Measurements from ENCODE around the gene CSGALNACT2.

Gene CSGALNACT2

GRCh38 chr10:43230101-43230908 lies 92.1 kb downstream of the CSGALNACT2 start:
- Mint-ChIP-seq H3K4me1 (ENCODE audit: low read depth) (peaks cover 41% of the 10 kb centered on the region), H3K27ac (no peak overlapping the region)

DNA sequence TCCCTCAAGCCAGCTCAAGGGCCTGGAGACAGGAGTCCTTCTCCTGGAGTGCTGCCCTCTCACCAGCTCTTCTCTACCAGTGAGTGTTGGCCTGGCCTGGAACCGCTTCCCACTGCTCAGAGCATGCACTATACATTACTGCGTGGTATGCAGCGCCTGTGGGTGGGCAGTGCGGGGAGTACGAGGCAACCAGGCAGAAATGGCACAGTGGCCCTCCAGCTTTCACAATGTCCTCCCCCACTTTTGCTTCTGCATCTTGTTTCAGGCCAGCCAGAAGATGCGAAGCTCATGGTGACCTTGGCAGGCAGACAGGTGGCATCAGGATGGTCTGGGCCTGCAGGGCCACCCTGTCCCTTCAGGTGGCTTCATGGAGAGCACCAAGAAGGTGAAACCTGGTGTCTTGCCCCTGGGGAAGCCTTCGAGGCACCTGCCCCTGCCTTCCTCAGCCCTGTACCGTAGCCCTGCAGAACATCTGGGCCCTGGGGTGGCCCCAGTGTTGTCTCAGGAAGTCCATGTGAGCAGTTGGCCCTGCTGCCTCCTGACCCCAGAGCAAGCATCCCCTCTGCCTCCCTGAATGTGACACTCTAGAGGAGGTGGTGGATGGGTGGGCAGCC lies 92.8 kb downstream of the CSGALNACT2 start:
- Mint-ChIP-seq H3K27me3 (peaks cover 2% of the 10 kb centered on the region), H3K36me3 (no peaks in the 10 kb centered on the region), H3K9me3 (ENCODE audit: low read depth) (no peaks in the 10 kb centered on the region), H3K4me1 (ENCODE audit: low read depth) (peaks cover 37% of the 10 kb centered on the region), H3K4me3 (peak overlapping the region; percentile 60), H3K27ac (no peak overlapping the region)

More at GRCh38 chr10:43230101-43230908, 92.1 kb downstream of the CSGALNACT2 start:
- Mint-ChIP-seq H3K9me3 (ENCODE audit: low read depth) (no peaks in the 10 kb centered on the region), H3K27me3 (peaks cover 2% of the 10 kb centered on the region), H3K4me3 (peak overlapping the region; percentile 60), H3K36me3 (no peaks in the 10 kb centered on the region)

GRCh38 chr10:43231523-43232078 lies 93.4 kb downstream of the CSGALNACT2 start:
- H3K27ac Mint-ChIP-seq: no peak overlapping the region

DNA sequence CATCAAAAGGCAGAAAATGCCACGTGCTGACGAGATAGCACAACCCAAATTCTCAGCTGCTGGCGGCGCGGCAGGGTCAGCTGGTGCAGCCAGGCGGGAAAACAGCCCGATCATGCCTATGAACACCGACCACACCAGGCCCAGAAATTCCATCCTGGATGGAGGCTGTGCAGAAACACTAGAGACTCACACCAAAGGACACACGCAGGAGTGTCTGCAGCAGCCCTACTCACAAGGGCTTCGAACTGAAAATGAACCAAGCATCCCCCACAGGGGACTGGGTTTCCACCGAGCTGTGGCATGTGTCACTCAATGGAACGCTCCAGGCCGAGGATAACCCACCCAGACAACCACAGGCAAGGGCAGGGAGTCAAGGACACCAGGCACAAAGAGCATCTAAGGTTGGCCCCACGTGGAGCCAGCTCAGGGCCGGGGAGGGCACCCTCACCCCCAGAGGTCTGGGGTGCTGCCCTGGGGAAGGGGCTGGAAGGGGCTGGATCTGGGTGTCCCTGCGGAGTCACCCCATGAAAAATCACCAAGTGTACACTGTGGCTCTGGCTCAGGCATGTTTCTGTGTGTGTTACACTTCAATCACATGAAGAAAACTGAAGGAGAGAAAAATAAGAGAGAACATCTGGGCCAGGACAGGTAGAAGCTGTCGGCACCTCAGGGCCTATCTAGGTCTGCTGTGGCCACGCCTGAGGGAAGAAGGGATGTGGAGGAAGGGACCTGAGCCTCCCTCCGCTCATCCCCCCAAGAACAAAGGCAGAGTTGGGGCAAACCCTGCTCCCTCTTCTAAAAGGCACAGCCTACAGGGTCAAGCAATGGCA lies 95.6 kb downstream of the CSGALNACT2 start:
- no peak overlapping the region for H3K27ac Mint-ChIP-seq
- H3K27me3 Mint-ChIP-seq: no peaks in the 10 kb centered on the region
- H3K9me3 Mint-ChIP-seq (ENCODE audit: low read depth): no peaks in the 10 kb centered on the region

More at GRCh38 chr10:43231523-43232078, 93.4 kb downstream of the CSGALNACT2 start:
- Mint-ChIP-seq H3K9me3 (ENCODE audit: low read depth) (no peaks in the 10 kb centered on the region), H3K4me1 (ENCODE audit: low read depth) (peaks cover 34% of the 10 kb centered on the region), H3K4me3 (peak overlapping the region; percentile 35), H3K27me3 (peaks cover 2% of the 10 kb centered on the region), H3K36me3 (no peaks in the 10 kb centered on the region)

DNA sequence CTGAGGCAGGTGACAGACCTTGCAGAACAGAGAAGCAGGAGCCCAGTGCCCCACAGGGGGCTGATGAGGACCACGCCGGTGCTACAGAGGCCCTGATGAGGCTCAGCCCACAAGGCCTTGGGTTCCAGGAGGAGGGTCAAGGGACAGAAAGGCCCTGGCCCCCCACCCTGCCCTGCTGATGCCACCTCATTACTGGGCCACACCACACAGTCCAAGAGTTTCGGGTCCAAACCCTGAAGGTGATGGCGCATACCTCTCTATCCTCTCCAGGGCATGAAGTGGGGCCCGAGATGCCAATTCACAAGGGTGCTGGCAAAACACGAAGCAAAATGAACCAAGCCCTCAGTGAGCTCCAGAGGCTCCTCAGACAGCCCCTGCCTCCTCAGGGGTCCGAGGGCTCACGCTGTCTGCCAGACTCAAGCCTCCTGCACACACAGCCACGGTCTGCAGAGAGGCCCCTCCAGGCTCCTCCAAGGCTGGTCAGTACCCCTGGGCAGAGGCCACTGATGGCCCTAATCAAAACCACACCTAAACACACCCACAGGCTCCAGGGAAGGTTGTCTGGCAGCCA lies 96.3 kb downstream of the CSGALNACT2 start:
- Mint-ChIP-seq H3K9me3 (ENCODE audit: low read depth) (peaks cover 3% of the 10 kb centered on the region), H3K27me3 (no peaks in the 10 kb centered on the region), H3K4me1 (ENCODE audit: low read depth) (peaks cover 16% of the 10 kb centered on the region), H3K4me3 (no peak overlapping the region), H3K27ac (no peak overlapping the region), H3K36me3 (no peaks in the 10 kb centered on the region)

More for the DNA sequence above, 95.6 kb downstream of the CSGALNACT2 start:
- Mint-ChIP-seq H3K36me3 (no peaks in the 10 kb centered on the region), H3K4me3 (no peak overlapping the region), H3K4me1 (ENCODE audit: low read depth) (peaks cover 19% of the 10 kb centered on the region)

Data from activated naive CD8-positive, alpha-beta T cell (primary cell).